ENCODE results near the gene MCC.

Gene MCC

GRCh38 chr5:113354055-113354454 is 134.2 kb downstream of the MCC start:
- TF ChIP-seq CTCF (IDR thresholded peaks at IDR 0.05; ENCODE audit: insufficient read depth, low read length, missing control alignments): no peak
- H3K4me3 ChIP-seq (ENCODE audit: low read depth, low read length): no peak overlapping the region
- POLR2A ChIA-PET: no interaction called here
- CTCF ChIA-PET: interaction anchor here (1.7 kb wide), 1 partner anchor 157 kb away, joined by 4 read pairs; no protein-coding TSS in a partner anchor
- DNase-seq (ENCODE audit: low read depth, low spot score): no peak

GRCh38 chr5:113347572-113347971 is 140.7 kb downstream of the MCC start:
- ChIA-PET CTCF (no interaction called here), POLR2A (no interaction called here)
- TF ChIP-seq CTCF (IDR thresholded peaks at IDR 0.05; ENCODE audit: insufficient read depth, low read length, missing control alignments): no peak
- no peak for DNase-seq (ENCODE audit: low read depth, low spot score)
- no peak overlapping the region for H3K4me3 ChIP-seq (ENCODE audit: low read depth, low read length)

GRCh38 chr5:113344973-113345940 is 143.0 kb downstream of the MCC start:
- no peak for DNase-seq (ENCODE audit: low read depth, low spot score)
- CTCF ChIA-PET: no interaction called here
- POLR2A ChIA-PET: no interaction called here
- TF ChIP-seq CTCF (IDR thresholded peaks at IDR 0.05; ENCODE audit: insufficient read depth, low read length, missing control alignments): no peak
- no peak overlapping the region for H3K4me3 ChIP-seq (ENCODE audit: low read depth, low read length)

- ChIA-PET POLR2A (no interaction called here), CTCF (no interaction called here)
- no peak overlapping the region for H3K4me3 ChIP-seq (ENCODE audit: low read depth, low read length)
- no peak for TF ChIP-seq CTCF (IDR thresholded peaks at IDR 0.05; ENCODE audit: insufficient read depth, low read length, missing control alignments)
- DNase-seq (ENCODE audit: low read depth, low spot score): no peak
Observed at GRCh38 chr5:113343343-113343742, 144.9 kb downstream of the MCC start.

GRCh38 chr5:113340537-113340936 is 147.7 kb downstream of the MCC start:
- ChIA-PET POLR2A (no interaction called here), CTCF (interaction anchor here (0.8 to 1.6 kb wide), 4 partner anchors 39 to 344 kb away, joined by 3 to 6 read pairs (median 4); no protein-coding TSS in a partner anchor)
- no peak overlapping the region for H3K4me3 ChIP-seq (ENCODE audit: low read depth, low read length)
- DNase-seq (ENCODE audit: low read depth, low spot score): no peak
- no peak for TF ChIP-seq CTCF (IDR thresholded peaks at IDR 0.05; ENCODE audit: insufficient read depth, low read length, missing control alignments)

GRCh38 chr5:113338628-113339027 is 149.6 kb downstream of the MCC start:
- ChIA-PET CTCF (interaction anchor here (0.8 to 1.2 kb wide), 2 partner anchors 40 to 343 kb away, joined by 3 to 4 read pairs; no protein-coding TSS in a partner anchor), POLR2A (no interaction called here)
- no peak for DNase-seq (ENCODE audit: low read depth, low spot score)
- TF ChIP-seq CTCF (IDR thresholded peaks at IDR 0.05; ENCODE audit: insufficient read depth, low read length, missing control alignments): no peak
- H3K4me3 ChIP-seq (ENCODE audit: low read depth, low read length): no peak overlapping the region
